HEK293T (cell line): ENCODE measurements around the gene LSP1.

Source experiments
- CTCF ChIA-PET: fragments of 350-600 bp; formaldehyde crosslinking; extraction: SDS; loops from one replicate; lab custom pipeline; 2021; ENCODE audit warnings: antibody characterized with exemption, inconsistent platforms; lab: Yijun Ruan, JAX
- POLR2A ChIA-PET: fragments of 350-600 bp; formaldehyde crosslinking; extraction: SDS; loops from one replicate; lab custom pipeline; 2020; ENCODE audit warnings: antibody characterized with exemption, inconsistent platforms; lab: Yijun Ruan, JAX
- DNase-seq: peaks from one replicate; pipeline ENCODE4 v3.0.0; 2012; ENCODE audit warnings: mixed read lengths; ENCODE audit errors: extremely low spot score
- ARNT ChIP-seq: fragments of 450-650 bp; IDR thresholded peaks from 2 replicates; pipeline ENCODE4 v1.6.1; 2017; ENCODE audit warnings: mild to moderate bottlenecking
- BHLHE40 ChIP-seq: fragments of 450-650 bp; IDR thresholded peaks from 2 replicates; pipeline ENCODE4 v1.6.1; 2016; ENCODE audit warnings: mild to moderate bottlenecking, moderate library complexity, borderline replicate concordance
- CTBP1 ChIP-seq: fragments of 450-650 bp; IDR thresholded peaks from 2 replicates; pipeline ENCODE4 v1.6.1; 2016; ENCODE audit warnings: borderline replicate concordance
- ELF4 ChIP-seq: fragments of 450-650 bp; IDR thresholded peaks from 2 replicates; pipeline ENCODE4 v1.6.1; 2017; ENCODE audit warnings: antibody characterized with exemption
- FOXA1 ChIP-seq: fragments of 450-650 bp; IDR thresholded peaks from 2 replicates; pipeline ENCODE4 v1.6.1; 2016; ENCODE audit warnings: mild to moderate bottlenecking
- FOXK2 ChIP-seq: fragments of 450-650 bp; IDR thresholded peaks from 2 replicates; pipeline ENCODE4 v1.6.1; 2016; ENCODE audit warnings: mild to moderate bottlenecking
- FOXM1 ChIP-seq: fragments of 450-650 bp; IDR thresholded peaks from 2 replicates; pipeline ENCODE4 v1.6.1; 2017; ENCODE audit warnings: mild to moderate bottlenecking, borderline replicate concordance
- HDGF ChIP-seq: fragments of 450-650 bp; IDR thresholded peaks from 2 replicates; pipeline ENCODE4 v1.6.1; 2017; ENCODE audit warnings: antibody characterized with exemption, borderline replicate concordance
- L3MBTL2 ChIP-seq: fragments of 450-650 bp; conservative IDR thresholded peaks from 2 replicates; pipeline ENCODE4 v1.6.1; 2016; ENCODE audit warnings: mild to moderate bottlenecking
- LEF1 ChIP-seq: fragments of 450-650 bp; IDR thresholded peaks from 2 replicates; pipeline ENCODE4 v1.6.1; 2017; ENCODE audit warnings: mild to moderate bottlenecking, borderline replicate concordance
- NFRKB ChIP-seq: fragments of 450-650 bp; IDR thresholded peaks from 2 replicates; pipeline ENCODE4 v1.6.1; 2016; ENCODE audit warnings: mild to moderate bottlenecking, moderate library complexity
- SP1 ChIP-seq: fragments of 450-650 bp; IDR thresholded peaks from 2 replicates; pipeline ENCODE4 v1.6.1; 2017
- SUZ12 ChIP-seq: fragments of 450-650 bp; IDR thresholded peaks from 2 replicates; pipeline ENCODE4 v1.6.1; 2016; ENCODE audit warnings: mild to moderate bottlenecking
- TARDBP ChIP-seq: fragments of 450-650 bp; IDR thresholded peaks from 2 replicates; pipeline ENCODE4 v1.6.1; 2016
- ZNF384 ChIP-seq: fragments of 450-650 bp; IDR thresholded peaks from 2 replicates; pipeline ENCODE4 v1.6.1; 2016
- TF ChIP-seq, protein P1 (sequence below): fragments of 450-650 bp; IDR thresholded peaks from 2 replicates; pipeline ENCODE4 v1.6.1; 2016

Gene LSP1

DNA sequence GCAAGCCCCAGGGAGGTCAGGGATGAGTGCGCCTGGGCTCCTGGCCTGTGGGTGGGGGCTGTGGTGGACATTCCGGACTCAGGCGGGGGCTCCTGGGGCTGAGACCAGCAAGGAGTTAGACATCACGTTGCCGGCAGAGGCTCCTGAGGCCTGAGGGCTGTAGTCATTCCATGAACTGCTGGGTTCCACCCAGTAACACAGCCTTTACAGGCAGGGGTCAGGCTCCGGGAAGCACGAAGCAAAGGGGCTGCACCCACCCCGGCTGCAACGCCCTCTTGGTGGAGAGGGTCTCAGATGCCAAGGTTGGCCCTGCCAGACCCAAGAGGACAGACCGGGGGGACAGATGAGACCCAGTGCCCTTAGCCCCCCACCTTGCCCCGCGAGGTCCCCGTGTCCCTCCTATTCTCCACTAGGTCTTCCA, 75.6 kb downstream of the LSP1 start:
- ChIA-PET CTCF (interaction anchor here (1.0 kb wide), 1 partner anchor 46 kb away, joined by 3 read pairs; no protein-coding TSS in a partner anchor), POLR2A (no interaction called here)
- no peak for DNase-seq
- TF ChIP-seq ZNF384: no peak
- TF ChIP-seq FOXM1: no peak
- no peak for TF ChIP-seq ELF4
- no peak for TF ChIP-seq TARDBP
- no peak for TF ChIP-seq FOXK2
- TF ChIP-seq SUZ12: no peak
- no peak for TF ChIP-seq BHLHE40
- no peak for TF ChIP-seq NFRKB
- TF ChIP-seq, protein P1, sequence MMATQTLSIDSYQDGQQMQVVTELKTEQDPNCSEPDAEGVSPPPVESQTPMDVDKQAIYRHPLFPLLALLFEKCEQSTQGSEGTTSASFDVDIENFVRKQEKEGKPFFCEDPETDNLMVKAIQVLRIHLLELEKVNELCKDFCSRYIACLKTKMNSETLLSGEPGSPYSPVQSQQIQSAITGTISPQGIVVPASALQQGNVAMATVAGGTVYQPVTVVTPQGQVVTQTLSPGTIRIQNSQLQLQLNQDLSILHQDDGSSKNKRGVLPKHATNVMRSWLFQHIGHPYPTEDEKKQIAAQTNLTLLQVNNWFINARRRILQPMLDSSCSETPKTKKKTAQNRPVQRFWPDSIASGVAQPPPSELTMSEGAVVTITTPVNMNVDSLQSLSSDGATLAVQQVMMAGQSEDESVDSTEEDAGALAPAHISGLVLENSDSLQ: no peak
- TF ChIP-seq HDGF: no peak
- TF ChIP-seq FOXA1: no peak
- TF ChIP-seq L3MBTL2: no peak
- no peak for TF ChIP-seq LEF1
- TF ChIP-seq ARNT: no peak
- TF ChIP-seq SP1: no peak
- no peak for TF ChIP-seq CTBP1

DNA sequence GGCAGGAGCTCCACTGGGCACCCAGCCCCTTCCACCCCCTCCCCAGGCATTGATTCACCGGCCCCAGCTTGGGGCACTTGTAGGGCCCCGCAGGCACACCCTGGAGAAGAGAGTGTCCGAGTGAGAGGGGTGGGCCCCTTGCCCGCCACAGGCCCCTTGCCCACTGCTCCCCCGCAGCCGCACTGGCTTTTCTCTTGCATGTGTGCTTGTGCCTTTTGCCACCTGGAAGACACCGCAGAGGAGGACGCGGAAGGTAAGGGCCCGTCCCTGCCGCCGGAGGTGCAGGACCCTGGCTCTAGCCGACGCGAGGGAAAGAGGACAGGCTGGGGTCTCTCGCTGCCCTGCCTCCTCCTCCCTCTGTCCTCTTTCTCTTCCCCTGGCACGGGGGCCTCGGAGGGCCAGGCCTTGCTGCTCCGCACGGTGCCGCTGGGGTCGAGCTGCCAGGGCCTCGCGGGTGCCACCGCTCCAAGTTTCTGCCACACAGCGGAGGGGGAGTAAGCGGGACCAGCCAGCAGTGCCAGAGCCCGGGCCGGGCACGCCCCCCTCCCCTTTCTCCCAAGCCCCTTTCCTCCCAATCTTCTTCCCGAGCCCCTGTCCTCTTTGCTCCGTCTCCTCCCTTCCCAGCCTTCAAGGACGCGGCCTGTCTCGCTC, 76.1 kb downstream of the LSP1 start:
- ChIA-PET CTCF (interaction anchor here (1.0 kb wide), 1 partner anchor 47 kb away, joined by 3 read pairs; no protein-coding TSS in a partner anchor), POLR2A (no interaction called here)
- no peak for DNase-seq
- TF ChIP-seq FOXA1: no peak
- TF ChIP-seq, protein P1: no peak
- TF ChIP-seq FOXM1: no peak
- TF ChIP-seq LEF1: no peak
- TF ChIP-seq HDGF: no peak
- no peak for TF ChIP-seq ZNF384
- no peak for TF ChIP-seq L3MBTL2
- no peak for TF ChIP-seq ELF4
- no peak for TF ChIP-seq TARDBP
- TF ChIP-seq FOXK2: no peak
- TF ChIP-seq ARNT: no peak
- TF ChIP-seq SUZ12: no peak
- TF ChIP-seq BHLHE40: no peak
- no peak for TF ChIP-seq CTBP1
- no peak for TF ChIP-seq NFRKB

DNA sequence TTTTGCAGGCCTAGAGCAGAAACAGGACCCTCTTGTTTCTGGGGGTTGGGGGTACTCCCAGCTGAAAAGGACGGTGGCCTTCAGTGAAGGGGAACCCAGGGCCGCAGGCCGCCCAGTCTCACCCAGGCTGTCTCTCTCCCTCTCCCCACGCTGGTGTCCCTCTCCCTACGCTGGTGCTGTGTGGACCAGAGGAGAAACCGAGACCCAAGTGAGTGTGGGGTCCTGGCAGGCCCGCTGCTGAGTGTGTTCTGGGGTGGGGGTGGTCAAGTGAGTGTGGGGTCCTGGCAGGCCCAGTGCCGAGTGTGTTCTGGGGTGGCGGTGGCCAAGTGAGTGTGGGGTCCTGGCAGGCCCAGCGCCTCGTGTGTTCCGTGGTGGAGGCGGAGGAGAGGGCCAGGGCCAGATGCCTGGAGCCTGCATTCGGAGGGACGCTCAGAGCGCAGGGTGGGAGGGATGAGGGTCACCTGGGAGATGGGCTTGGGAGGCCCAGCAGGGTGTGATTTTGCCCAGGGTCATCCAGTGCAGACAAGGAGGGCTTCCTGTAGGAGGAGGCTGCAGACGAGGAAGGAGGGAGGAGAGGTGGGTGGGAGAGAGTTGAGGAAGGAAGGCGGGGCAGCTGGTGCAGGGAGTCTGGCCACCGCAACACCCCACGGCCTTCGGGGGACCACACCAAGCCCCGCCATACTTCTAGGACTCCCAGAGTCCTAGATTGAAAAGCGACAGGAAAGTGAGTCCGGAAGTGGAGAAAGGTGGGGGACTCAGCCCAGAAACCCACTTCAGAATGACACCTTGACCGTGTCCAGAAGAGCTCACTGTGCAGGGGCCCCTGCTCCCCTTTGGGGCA, 77.0 kb downstream of the LSP1 start:
- no peak for DNase-seq

DNA sequence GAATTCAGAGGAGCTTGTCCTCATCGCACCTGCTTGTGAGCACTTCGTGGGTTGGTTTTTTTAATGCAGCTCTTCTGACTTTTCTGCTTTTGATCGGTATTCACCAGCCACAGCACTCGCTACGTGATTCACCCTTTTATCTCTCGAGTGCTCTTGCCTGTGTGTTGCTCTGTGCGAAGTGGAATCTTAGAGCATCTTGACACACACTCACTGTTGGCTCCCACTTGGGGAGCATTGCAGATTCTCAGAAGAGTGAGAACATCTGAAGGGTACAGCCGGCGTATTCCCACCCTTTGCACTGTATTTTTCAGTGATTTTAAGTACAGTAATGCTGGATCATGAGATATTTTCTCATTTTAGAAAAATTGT, 77.6 kb downstream of the LSP1 start:
- ChIA-PET POLR2A (no interaction called here), CTCF (no interaction called here)
- no peak for DNase-seq
- no peak for TF ChIP-seq CTBP1
- TF ChIP-seq SP1: no peak
- TF ChIP-seq, protein P1: no peak
- no peak for TF ChIP-seq FOXM1
- TF ChIP-seq ARNT: no peak
- no peak for TF ChIP-seq ELF4
- TF ChIP-seq FOXA1: no peak
- no peak for TF ChIP-seq LEF1

More for the DNA sequence above, 77.0 kb downstream of the LSP1 start:
- no peak for TF ChIP-seq FOXK2
- no peak for TF ChIP-seq ZNF384
- TF ChIP-seq ELF4: no peak
- ChIA-PET CTCF (interaction anchor here (1.0 kb wide), 1 partner anchor 48 kb away, joined by 3 read pairs; no protein-coding TSS in a partner anchor), POLR2A (no interaction called here)

DNA sequence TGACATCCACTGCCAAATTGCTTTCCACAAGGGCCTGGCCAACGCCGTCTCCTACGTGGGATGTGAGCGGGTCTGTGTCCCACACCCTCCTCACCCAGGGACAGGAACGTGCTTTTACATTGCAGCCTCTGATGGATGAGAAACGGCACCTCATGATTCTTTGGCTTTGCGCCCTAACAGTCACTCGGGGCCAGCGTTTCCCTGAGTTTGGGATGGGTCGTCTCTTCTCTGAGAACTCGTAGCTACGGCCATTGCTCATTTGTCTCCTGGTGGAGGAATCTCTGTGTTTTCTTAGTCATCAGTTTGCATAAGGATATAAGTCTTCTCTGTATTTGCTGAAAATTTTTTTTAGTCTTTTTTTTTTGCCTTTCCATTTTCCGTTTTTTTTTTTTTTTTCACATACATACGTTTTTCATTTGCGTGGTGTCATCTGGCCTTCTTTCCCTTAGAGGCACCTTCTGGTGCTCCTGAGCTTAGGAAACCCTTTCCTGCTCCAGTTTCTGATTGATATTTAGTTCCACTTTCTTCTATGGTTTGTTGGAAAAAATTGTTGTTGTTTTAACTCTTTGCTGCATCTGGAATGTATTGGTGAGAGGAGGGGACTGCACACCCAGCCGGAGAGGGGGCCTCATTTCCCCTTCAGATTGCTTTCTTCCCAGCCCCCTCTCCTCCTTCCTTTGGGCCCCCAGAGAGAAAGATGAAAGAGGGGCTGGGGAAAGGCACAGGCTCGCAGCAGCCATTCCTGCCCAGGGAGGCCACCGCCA, 78.6 kb downstream of the LSP1 start:
- CTCF ChIA-PET: no interaction called here
- POLR2A ChIA-PET: no interaction called here
- DNase-seq: no peak
- no peak for TF ChIP-seq L3MBTL2
- no peak for TF ChIP-seq TARDBP
- TF ChIP-seq, protein P1: no peak
- no peak for TF ChIP-seq NFRKB
- no peak for TF ChIP-seq CTBP1
- no peak for TF ChIP-seq BHLHE40
- no peak for TF ChIP-seq ARNT
- no peak for TF ChIP-seq ELF4
- no peak for TF ChIP-seq FOXK2
- no peak for TF ChIP-seq SP1
- TF ChIP-seq SUZ12: no peak
